Measurements from ENCODE around the gene TUBGCP6.
A peak's percentile ranks its signal among the peaks of the same experiment; 100 is the strongest.

Gene TUBGCP6

DNA sequence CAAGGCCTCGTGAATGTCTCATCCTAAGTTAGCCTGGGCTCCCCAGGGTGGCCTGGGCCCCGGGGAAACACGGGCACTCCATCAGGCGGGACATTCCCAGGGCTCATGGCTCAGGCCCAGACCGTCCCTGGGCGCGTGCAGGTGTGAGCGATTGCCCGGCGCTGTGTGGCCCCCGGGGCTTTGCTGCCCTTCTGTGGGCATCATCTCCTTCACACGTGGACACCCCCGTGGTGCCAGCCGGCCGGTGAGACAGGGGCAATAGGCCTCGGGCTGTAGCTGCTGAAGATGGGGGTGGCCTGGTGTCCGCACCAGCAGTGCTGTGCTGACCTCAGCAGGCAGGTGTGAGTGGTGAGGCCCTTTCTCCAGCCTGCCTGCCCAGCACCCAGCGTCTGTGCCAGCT is 48.6 kb downstream of the TUBGCP6 start:
- no peak for DNase-seq (ENCODE audit: low read depth in 2 of 2)

DNA sequence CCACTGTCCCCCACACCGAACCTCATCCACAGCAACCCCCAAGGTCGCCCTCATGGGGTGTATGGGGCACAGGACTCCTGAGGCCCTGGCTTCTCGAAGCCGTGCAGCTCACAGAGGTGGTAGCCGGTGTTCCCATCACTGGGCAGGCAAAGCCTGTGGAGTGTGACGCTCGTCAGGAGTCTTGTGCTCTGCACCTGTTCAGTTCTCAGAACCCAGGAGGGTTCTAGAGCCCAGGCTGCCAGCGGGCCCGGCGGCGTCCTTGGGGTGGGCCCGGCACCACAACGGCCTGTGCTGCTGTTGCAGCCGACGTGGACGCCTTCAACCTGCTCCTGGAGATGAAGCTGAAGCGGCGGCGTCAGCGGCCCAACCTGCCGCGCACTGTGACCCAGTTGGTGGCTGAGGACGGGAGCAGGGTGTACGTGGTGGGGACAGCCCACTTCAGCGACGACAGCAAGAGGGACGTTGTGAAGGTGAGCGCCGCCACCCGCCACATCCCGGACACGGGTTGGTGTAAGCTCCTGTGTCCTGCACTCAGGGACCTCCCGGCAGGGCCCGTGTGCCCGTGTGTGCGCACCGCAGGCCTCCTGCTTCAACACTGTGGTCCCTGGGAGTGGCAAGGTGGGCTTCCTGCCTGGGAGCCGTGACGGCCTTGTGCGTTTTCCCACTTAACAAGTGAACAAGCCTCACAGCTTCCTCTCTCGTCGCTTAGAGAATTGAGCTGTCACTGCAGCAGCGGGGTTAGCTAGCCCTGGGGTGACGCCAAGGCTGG is 50.6 kb downstream of the TUBGCP6 start:
- no peak for DNase-seq (ENCODE audit: low read depth in 2 of 2)

DNA sequence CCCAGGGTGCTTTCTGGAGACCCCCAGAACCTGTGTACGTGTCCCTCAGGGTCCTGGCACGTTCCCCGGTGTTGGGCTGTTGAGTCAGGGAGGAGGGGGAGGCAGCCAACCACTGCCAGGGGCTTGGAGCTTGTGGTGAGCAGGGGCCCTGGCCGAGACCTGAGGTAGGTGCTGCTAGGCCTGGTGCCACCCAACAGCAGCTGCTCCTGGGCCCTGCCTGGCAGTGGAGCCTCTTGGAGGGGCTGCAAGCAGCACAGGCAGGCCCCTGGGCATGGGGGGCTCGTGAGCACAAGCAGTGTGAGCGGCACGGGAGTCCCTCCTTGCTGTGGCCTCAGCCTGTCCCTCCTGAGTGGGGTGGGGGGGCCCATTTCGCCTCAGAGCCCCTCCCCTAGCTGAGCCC is 51.2 kb downstream of the TUBGCP6 start:
- DNase-seq (ENCODE audit: low read depth in 2 of 2): no peak

- no peak for DNase-seq (ENCODE audit: low read depth in 2 of 2)
Measured at GRCh38 chr22:50192436-50193204, 52.2 kb downstream of the TUBGCP6 start.

DNA sequence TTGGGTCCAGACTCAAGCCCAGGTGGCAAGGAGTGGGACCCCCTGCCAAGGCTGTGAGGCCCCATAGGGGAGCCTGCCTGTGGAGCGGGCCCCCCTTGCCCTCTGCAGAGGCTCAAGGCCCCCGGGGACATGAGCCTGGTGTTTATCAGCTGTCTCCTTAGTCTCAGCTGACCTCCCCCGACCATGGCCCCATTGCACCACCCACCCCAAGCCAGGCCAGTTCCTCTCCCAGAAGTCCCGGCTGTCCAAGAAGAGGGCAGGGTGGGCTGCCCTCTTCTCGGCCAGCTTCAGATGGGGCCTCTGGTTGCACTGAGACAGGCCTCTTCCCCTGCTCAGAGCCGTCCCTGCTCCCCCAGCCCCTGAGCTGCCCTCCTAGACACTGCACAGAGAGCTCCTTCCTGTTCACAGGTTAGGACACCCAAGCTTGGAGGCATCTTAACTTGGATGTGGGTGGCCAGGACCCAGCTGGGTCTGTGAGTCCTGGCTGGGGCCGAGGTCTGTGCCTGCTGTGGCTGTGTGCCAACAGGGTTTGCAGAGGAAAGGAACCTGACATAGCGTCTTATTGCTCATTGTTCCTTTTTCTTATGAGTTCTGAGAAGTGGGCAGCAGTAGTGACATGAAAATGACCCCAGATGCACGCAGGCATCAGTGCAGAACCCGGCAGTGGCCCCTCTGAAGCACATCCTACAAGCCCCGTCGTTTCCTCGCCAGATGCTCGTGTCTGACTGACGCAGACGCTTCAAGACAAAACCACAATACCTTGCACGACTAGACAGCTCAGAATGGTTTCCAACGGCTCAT is 53.7 kb downstream of the TUBGCP6 start:
- DNase-seq (ENCODE audit: low read depth in 2 of 2): peak; percentile 39 to 48

GRCh38 chr22:50190182-50190940 is 54.5 kb downstream of the TUBGCP6 start:
- DNase-seq (ENCODE audit: low read depth in 2 of 2): peak; percentile 55 to 61

GRCh38 chr22:50189849-50190181 is 55.0 kb downstream of the TUBGCP6 start:
- no peak for DNase-seq (ENCODE audit: low read depth in 2 of 2)

DNA sequence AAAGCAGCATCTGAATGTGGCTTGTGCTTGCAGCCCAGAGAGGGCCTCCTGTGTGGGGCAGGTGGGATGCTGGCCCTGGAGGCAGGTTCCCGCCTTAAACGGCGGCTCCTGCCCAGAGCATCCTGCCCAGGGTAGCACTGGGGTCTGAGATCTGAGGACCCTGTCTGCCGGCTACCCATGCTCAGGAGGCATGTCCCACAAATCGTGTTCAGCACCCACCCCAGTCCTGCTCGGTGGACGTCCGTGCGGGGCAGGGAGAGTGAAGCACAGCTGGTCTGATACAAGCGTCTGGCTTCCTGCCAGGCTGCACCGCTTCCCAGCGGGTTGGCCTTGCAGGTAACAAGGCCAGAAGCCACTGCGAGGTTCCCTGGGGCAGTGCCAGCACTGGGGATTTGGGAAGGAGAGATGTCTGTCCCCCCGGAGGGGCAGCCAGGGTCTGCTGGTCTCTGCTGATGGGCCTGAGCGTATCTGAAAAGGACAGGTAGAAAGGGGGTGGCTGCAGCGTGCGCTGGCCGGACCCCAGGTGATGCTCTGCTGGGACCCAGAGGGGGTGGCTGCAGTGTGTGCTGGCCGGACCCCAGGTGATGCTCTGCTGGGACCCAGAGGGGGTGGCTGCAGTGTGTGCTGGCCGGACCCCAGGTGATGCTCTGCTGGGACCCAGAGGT is 55.5 kb downstream of the TUBGCP6 start:
- no peak for DNase-seq (ENCODE audit: low read depth in 2 of 2)

- no peak for DNase-seq (ENCODE audit: low read depth in 2 of 2)
Measured at GRCh38 chr22:50188356-50188755, 56.5 kb downstream of the TUBGCP6 start.

DNA sequence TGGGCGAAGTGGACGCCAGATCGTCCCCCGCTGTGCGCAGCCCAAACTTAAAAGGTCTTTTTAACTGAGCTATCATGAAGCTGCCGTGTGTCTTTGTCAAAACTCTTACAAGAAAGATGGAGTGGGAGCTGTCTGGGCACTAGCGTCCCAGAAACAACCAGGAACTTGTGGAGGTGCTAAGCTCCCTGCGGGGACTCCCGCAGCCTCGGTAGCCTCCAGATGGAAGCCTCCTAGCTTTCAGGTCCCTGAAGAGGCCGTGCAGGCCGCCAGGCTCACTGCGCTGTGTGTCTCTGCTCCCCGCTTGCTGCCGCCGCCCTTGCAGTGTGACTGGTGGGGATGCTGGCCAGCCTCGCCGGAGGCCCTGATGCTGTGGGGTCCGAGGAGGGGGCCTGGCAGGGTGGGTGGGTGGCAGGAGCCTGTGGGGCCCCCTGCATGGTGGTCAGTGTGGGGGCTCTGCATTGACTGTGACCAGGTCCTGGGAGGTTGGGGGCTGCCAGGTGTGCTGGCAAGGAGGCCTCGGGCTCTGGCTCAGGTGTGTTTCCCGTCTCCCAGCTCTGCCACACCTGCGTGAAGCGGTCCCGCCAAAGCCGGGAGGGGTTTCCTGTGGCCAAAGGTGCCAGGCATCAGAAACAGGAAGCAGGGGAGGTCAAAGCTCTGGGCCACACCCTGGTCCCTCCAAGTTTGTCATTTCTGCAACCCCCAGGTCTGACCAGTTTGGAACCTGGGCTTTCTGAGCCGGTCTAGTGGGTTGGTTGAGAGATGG is 57.9 kb downstream of the TUBGCP6 start:
- no peak for DNase-seq (ENCODE audit: low read depth in 2 of 2)

- no peak for DNase-seq (ENCODE audit: low read depth in 2 of 2)
Measured at GRCh38 chr22:50186181-50186714, 58.6 kb downstream of the TUBGCP6 start.

DNA sequence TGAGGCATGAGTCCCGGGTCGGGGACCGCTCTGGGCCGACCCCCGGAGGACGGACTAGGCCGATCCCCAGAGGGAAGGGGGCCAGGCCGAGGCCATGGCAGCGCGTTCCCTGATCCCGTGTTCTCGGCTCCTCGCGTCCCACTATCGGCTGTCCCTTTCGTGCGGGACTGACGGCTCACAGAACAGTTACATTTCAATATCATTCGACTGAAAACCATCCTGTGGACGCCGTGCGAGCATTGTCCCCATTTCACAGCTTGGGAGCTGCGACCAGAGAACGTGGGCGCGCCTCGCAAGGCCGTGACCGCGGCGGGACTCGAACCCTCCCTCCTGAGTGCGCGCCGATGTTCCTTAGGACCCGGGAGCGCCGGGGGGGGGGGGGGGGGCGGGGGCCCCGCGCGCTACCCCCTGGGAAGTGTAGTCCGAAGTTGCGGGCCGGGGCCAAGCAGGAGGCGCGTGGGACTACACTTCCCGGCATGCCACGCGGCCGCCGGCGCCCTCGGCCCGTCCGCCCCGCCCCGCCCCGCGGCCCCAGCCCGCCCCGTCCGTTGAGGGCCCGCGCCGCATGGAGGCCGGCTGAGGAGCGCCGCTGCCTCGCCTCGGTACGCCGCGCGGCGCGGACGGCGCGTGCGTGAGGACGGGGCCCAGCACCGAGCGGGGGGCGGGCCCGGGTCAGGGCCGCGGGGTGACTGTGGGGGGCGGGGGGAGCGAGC is 59.3 kb downstream of the TUBGCP6 start, which contains the start of gene TRABD:
Gene TRABD (plus strand): TSS at position 539 of the 713 bp plus-strand sequence. CDS start 7,148 bp downstream, outside the sequence.
- DNase-seq (ENCODE audit: low read depth in 2 of 2): peak; percentile 67 to 79

DNA sequence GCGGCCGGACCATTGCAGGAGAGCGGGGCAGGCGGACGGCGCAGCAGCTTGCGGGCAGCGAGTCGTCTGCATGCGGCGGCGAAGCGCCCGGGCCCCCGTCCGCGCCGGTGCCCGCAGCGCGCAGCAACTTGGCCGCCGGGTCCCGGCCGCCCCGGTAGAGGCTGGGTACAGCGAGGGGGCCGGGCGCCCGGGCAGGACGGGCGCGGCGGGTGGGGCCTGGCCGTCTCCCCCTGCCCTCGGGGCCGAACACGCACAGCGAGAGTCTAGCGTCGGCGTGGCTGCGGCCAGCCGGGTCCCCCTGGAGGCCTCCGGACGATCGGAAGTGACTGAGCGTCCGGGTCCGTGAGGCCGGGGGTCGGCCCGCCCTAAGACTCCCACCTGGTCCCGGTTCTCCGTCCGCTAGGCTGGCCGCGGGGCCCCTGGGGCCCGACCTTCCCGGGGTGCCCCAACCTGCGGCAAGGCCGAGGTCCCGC is 59.9 kb downstream of the TUBGCP6 start:
- DNase-seq (ENCODE audit: low read depth in 2 of 2): no peak

- no peak for DNase-seq (ENCODE audit: low read depth in 2 of 2)
Measured at GRCh38 chr22:50184004-50184901, 60.6 kb downstream of the TUBGCP6 start.

GRCh38 chr22:50183141-50183971 is 61.5 kb downstream of the TUBGCP6 start:
- DNase-seq (ENCODE audit: low read depth in 2 of 2): no peak

DNA sequence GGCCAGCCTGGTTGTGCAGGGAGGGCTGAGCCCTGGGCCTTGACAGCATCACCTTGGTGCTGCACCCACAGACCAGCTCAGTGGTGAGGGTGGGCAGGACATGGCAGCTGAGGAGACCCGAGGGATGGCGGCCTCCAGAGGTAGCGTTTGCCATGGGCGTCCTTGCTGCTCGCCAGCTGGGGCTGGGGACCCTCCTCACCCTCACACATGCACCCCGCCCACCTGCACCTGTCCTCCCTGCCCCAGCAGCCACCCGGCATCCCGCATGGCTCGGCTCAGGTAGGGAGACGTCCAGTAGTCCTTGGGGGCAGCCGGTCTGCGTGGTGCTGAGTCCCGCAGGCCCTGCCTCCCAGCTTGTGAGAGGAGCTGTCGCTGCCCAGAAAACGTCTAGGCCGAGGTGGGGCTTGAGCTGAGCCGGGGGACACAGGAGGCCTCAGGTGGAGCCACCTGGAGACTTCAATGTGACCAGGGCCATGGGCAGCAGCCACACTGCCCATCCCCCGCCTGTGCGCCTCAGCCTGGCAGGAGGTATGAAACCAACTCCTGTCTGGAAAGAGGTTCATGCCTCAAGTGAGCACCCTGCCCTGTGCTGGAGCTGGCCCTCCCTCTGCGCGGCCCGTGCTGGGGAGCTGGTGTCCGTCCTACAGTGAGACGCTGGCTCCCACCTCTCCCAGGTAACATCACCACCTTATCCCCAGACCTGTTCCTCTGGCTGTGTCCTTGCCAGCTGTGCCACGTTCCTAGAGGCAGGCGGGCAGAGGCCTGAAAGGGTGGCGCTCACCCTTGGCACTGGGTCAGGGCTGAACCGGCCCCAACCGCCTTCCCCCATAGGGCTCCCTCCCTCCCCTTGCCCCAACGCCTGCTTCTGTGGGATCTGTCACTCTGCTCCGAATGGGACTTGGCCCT is 62.4 kb downstream of the TUBGCP6 start:
- no peak for DNase-seq (ENCODE audit: low read depth in 2 of 2)

Data from activated CD8-positive, alpha-beta memory T cell treated with anti-CD3 and anti-CD28 coated beads for 4 hours (primary cell).